ENCODE results near the gene GCC2.
"Not testable (repeated sequence)": the region's sequence is repeated elsewhere in the genome, so short reads cannot be mapped to it uniquely, and the experiment has no call there.

The GCC2 gene, protein sequence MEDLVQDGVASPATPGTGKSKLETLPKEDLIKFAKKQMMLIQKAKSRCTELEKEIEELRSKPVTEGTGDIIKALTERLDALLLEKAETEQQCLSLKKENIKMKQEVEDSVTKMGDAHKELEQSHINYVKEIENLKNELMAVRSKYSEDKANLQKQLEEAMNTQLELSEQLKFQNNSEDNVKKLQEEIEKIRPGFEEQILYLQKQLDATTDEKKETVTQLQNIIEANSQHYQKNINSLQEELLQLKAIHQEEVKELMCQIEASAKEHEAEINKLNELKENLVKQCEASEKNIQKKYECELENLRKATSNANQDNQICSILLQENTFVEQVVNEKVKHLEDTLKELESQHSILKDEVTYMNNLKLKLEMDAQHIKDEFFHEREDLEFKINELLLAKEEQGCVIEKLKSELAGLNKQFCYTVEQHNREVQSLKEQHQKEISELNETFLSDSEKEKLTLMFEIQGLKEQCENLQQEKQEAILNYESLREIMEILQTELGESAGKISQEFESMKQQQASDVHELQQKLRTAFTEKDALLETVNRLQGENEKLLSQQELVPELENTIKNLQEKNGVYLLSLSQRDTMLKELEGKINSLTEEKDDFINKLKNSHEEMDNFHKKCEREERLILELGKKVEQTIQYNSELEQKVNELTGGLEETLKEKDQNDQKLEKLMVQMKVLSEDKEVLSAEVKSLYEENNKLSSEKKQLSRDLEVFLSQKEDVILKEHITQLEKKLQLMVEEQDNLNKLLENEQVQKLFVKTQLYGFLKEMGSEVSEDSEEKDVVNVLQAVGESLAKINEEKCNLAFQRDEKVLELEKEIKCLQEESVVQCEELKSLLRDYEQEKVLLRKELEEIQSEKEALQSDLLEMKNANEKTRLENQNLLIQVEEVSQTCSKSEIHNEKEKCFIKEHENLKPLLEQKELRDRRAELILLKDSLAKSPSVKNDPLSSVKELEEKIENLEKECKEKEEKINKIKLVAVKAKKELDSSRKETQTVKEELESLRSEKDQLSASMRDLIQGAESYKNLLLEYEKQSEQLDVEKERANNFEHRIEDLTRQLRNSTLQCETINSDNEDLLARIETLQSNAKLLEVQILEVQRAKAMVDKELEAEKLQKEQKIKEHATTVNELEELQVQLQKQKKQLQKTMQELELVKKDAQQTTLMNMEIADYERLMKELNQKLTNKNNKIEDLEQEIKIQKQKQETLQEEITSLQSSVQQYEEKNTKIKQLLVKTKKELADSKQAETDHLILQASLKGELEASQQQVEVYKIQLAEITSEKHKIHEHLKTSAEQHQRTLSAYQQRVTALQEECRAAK (N-terminal part only)

DNA sequence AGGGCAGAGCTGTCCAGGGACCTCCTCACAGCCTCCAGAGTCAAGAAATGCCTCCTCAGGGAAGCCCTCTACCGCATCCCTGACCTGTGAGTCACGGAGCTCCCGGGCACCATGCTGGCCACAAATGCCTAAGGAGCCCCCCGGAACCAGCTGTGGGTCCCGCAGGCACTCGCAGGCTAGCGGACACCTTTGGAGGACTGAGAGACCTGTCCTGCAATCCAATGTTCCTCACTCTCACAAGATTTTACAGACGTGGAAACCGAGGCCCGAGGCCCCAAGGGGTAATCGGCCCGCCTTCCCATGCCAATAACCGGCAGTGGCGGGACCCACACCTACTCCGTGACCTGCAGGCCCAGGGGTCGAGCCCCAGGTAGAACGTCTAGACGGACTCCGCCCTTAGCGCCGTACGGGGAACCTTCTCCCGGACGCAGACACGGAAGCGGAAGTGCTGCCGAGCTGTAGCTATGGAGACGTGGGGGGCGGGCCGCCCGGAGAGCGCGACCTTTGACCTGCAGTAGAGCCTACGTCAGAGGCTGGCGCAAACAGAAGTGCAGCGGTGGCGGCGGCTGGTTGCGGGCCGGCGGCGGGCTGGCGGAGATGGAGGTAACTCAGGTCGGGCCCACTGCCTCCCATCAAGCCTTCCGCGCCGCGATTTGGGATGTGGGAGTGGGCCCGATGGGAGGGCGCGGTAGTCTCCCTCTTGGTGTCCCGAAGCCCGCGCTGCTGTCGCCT, at the start of gene GCC2:
TSS of gene GCC2 (plus strand) at position 529 of the 732 bp plus-strand sequence. CDS start at position 598, 69 bp downstream.
- peak; percentile 96 for DNase-seq

DNA sequence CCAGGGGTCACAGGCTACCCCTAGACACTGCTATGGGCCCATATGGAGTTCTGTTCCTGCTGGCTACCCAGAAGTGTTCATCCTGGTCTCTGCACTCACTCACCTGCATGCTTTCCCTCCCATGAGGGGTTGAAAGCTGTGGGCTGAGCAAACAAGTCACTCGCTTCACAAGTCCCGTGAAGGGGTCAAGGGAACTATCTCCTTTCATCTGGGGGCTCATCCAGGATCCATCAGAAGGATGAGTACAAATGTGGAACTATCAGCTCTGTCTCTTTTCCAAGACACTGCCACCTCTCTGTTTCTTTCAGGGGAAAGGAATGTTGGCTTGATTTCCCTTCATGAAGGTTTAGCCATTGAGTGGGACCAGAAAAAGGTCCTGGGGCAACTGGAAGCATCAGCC, 49.5 kb upstream of the GCC2 start:
- no peak for DNase-seq

DNA sequence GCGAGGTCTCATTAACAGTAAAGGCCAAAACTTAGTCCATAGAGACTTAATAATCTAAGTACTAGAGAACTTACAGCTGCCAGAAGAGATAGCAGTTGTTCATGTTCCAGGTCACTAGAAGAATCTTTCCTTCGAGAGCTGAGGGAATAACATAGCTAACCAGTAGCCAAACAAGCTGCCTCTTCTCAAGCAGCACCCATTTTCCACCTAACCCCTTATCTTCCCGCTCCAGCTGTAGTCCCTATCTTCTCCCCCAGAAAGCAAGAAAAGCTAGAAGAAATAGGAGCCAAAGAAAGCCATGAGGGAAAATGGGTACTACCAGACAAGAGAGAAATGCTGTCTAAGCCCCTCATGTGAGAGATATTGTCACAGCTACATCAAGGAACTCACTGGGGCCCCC, 47.2 kb upstream of the GCC2 start:
- DNase-seq: peak; percentile 17

DNA sequence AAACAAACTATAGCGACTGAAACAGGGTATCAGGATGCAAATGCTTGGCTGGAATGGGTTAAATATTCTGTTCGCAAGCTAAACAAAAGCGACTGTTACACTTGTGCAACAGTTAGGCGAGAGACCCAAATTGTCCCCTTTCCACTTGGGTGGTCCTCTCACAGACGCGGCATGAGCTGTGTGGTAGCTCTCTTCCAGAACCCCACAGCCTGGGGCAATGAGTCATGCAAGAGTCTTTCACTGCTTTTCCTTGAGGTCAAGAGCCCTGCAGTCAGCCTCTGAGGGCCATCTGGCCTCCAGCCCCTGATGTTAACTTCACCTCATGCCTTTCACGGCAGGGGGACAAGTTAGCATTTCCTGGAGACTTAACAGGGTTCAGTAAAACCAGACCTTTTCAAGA, 45.5 kb upstream of the GCC2 start:
- DNase-seq: no peak

DNA sequence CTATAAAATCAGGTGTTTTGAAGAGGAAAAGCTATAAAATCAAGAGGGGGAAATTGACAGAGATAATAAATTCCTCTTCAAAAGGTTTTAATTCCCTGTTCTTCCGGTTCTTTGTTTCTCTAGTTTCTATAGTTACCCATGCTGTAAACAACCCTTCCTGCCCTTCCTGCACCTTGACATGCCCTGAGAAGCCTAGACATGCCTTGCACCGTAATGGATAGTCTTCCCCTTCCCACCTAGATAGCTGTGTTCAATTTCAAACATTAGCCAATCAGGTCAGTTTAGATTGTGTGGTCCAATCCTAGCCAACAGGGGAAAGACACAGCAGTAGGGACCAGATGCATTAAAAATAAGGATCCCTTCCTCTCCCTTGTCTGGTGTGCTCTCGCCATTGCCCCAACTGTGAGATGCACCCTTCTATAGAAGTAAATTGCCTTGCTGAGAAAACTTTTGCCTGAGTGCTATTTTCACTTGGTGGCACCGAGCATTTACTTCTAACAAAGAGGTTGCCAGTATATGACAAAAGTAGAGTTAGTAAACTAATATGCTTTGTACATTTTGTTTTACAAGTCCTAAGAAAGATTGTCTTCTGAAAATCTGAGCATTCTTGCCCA, 44.1 kb upstream of the GCC2 start:
- no peak for DNase-seq

DNA sequence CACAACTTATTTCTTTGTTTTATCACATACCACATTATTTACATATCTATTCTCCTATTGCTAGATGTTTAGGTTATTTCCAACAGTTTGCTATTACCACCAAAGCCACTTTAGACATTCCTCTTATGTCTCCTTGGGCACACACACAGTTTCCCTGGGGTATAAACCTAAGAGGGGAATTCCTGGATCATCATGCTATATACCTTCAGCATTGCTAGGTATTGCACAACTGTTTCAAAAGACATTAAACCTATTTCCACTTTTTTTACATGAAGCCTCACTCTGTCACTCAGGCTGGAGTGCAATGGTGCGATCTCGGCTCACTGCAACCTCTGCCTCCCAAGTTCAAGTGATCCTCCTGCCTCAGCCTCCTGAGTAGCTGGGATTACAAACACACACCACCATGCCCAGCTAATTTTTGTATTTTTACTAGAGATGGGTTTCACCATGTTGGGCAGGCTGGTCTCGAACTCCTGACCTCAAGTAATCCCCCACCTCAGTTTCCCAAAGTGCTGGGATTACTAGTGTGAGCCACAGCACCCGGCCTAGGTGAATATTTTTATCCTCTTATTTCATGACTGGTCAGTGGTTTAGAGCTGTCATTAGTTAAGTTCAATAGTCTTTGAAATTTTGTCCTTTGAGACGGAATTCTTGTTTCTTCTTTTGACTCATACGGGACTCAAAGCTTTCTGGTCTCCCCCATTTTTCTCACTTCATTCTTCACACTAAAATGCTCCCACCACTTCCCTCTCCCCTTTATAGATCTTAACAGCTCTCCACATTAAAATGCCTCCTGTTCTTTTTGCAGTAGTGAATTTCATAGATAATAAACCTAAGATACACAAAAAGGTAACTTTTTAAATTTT, 40.9 kb upstream of the GCC2 start:
- DNase-seq: no peak

DNA sequence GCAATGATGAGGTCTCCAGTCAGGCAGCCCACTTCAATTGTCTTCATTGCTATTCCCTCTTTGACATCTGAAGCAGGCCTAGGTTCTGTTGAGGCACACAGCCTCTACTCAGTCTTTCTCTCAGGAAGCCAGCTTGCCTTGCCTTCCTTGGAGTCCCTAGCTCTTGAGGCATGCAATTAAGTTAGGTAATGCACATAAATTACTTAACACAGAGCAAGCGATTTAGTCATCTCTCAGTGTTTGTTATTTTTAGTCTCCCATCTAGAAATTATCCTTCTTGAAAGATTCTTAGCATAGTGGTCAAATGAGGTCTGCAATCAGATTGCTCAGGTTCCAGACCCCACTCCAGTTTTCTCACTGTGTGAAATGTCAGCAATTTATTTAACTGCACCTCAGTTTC, 39.2 kb upstream of the GCC2 start:
- no peak for DNase-seq

DNA sequence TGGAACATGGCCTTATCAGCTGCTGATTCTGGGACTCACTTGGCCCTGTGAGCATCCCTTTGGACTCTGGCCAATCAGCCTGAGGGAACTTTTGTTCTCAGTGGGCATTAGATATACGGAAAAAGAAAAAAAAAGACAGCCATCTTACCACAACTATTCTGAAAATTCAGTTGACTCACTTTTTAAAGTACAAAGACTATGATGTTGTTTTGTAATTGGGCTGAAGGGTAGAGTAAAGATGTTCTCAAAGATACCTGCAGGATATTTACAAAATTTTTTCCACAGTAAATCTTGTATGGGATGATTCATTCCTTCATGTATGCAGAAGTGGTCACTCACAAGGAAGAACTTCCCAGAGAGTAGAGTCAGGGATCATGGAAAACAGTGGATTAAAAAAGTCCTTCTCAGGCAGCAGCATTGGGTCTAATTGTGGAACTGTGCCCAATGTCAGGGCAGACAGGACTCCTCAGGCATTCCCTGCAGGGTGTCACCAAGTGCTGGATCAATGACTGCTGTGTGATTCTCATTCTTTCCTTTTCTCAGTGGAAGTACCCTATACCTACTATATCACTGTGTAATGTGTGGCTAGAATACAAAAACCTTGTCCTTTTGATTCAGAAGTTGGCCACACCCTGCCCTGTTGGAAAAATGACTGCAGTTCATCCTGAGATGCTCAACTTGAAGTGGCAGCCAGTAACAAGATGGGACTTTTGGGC, 35.9 kb upstream of the GCC2 start:
- no peak for DNase-seq

DNA sequence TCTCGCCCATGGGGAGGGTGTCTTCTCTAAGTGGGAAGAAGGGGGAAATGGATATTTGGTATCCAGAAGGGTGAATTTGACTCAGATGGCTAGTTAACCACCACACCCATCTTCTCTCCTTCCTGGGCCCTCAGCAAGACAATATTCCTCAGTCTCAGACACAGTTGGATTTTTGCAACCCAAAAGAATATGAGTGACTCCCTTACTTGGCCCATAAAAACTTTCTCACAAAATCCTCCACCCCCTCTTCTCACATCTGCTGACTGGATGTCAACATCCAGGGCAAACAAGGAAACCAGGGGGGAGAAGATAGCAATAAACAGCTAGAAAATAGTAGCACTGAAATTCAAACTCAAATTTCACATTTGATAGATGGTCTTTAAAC, 35.3 kb upstream of the GCC2 start:
- DNase-seq: no peak

DNA sequence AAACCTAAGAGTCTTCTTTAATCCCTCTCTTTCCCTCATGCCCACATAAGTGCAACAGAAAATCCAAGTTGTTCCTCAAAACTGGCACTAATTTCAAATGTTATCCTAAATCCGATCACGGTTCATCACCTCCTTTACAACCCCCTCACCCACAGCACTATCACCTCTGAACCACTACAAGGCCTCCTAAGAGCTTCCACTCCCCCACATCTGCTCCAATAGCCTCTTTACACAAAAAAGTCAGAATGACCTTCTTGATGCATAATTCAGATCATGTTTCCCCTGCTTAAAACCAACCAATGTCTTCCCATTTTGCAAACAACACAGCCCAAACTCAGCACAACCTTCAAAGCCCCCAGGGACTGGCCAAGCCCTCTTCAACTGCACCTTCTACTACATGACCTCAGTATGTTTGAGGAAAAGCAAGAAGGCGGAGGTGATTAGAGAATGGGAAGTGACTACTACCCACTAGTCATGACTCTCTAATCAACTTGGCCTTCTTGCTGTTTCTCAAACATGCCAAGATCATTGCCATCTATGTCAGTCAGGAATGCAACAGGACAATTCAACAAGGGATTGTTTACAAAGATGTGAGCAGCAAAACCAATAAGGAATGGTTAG, 34.6 kb upstream of the GCC2 start:
- DNase-seq: peak; percentile 11

DNA sequence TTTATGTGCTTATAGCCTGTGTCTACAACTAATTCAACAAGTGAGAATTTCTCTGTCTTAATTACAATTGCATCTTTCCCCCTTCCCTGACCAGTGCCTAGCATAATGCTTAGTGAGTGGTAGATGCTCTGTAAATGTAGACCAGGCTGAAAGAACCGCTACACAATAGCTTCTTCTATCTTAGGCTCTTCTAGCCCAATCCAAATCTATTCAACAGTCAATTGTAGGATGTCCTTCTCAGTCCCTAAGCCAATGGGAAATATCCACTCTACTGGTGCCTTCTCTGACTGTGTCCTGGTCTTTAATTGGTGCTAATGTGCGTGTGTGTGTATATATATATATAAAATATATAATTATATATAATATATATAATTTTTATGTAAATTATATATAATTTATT, 34.1 kb upstream of the GCC2 start:
- DNase-seq: no peak

DNA sequence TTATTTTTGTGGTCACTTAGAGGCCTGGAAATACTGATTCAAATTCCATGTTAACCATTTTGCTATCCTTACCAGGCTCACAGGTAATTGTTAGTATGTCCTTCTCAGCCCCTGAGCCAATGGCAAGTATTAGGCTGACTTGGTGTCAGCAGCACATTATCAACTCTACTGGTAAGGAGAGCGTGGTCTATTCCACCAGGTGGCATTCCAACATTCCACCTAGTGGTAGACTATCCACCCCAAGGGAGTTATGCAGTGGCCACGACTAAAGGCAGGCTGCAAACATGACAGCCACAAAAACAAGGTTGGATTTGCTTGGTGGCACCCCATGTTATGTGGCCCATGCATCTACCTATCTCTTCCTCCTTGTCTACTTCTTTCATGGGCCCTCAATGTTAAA, 31.8 kb upstream of the GCC2 start:
- peak; percentile 36 for DNase-seq

DNA sequence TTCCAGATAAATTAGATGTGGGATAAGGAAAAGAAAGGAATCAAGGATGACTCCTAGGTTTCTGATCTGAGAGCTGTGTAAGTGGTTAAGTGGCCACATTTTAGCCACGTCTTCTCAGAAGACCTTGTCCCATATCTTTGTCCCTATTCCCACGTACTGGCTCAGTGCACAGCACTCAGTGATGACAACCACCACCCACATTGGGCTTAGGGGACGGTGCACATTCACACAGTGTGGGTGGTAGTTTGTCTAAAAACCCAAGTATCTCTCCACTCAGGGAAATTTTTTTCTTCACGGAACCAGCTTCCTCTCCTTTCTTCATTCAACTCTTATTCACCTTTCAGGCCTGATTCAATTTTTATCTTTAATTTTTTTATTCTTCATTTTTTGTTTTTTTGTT, 30.6 kb upstream of the GCC2 start:
- no peak for DNase-seq

DNA sequence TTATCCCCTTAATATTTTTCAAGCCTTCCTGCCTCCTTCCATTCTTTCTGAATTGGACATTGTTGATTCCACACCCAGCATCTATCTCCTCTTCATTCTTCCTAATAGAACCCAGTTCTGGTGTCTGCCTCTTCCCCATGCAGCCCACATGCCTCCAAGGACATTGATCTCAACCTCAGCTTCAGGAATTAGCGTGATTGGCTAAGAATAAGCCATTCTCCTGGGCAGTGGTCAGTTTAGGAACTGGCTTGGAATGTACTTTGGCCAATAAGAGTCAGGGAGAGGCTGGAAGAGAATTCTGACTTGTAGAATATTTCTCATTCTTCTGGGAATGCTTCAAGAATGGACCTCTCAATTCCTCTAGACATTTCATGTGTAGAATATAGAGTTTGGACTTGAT, 25.9 kb upstream of the GCC2 start:
- no peak for DNase-seq

DNA sequence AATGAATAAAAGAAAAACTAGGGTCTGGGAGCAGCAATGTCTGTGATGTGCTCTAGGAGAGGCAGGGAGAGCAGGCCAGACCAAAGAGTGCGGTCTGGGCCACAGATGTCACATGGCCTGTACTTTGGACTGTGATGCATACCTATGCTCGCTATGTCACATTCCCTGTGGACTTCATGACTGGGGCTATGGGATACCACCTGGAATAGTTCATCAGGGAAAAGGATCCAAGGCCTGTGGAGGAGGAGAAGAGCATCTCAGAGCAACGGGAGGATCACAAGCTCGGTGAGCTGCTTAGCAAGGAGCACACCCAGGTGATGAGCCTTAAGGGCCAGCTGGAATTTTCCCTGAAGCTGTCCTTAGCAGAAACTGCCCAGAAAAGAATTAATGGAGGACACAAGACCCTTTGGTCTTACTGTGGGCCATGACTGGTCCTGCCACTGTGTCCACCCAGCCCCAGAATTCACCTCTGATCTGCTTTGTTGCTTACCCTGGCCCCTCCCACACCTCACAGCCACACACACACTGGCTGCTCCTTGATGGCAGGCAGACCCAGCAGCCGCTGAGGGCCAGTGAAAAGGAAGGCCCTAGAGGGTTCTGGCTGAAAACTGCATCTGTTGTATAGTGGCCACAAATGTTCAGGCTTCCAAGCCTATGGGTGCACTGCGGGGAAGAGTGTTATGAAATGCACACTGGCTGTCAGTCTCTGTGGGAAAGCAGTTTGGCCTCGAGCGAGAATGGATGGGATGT, 25.3 kb upstream of the GCC2 start:
- DNase-seq: no peak

DNA sequence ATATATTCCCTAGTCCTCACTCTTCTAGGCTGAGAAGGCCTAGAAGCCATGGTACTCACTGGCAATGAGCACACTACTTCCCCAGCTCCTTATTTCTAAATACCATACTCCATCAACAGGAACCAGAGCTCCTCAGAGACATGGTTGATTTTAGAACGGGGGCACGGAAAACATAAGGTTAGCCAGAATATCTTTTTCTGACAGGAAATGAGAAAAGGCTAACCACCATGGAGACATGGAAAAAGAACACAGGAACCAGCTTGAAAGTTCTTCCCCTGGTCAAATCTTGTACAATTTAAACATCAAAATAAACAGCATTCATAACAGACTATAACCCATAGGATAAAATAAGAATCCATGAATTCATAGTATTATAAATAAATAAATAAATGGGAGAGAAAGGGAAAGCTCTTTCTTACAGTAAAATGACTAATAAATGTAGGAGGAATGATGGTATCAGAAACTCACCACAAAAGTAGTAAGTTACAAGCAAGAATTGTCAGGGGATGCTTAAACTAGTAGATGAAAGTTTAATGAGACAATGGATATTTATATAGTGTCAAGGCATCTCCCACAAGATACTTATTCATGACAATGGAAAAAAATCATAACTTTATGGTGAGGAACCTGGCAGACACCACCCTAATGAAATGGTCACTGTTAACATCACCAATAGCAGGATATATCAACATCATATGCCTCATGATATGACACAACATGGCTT, 20.6 kb upstream of the GCC2 start:
- no peak for DNase-seq

DNA sequence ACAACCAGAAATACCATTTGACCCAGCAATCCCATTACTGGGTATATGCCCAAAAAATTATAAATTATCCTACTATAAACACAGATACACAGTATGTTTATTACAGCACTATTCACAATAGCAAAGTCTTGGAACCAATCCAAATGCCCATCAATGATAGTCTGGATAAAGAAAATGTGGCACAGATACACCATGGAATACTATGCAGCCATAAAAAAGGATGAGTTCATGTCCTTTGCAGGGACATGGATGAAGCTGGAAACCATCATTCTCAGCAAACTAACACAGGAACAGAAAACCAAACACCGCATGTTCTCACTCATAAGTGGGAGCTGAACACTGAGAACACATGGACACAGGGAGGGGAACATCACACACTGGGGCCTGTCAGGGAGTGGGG, 13.4 kb upstream of the GCC2 start:
- DNase-seq: not testable (repeated sequence)

DNA sequence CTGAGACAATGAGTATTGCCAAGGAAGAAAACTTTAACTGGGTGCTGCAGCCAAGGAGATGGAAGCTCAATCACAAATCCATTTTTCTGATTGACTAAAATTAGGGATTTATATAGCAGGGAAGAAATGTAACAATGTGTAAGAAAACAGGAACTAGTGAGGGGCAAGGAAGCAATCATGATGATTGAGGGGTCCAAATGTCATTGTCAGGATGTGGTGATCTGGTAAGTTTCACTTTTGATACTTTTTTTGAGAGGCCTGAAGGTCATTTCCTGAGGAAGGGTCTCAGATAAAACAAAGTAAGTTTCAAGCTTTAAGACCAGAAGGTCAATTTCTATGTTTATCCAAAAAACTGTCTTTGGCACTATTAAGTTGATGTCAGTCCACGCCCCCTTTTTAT, 12.0 kb upstream of the GCC2 start:
- DNase-seq: no peak

Measured in OCI-M1 (cell line).